GM12873 (cell line): Measurements from ENCODE around the gene DLK2.

Experiments used
- TF ChIP-seq, protein P1 (sequence below): IDR thresholded peaks from 2 replicates; pipeline ENCODE4 v1.5.1; 2012; ENCODE audit warnings: low read depth, mild to moderate bottlenecking, moderate library complexity, low read length, control low read depth; ENCODE audit not compliant: insufficient read depth; ENCODE audit errors: missing control alignments

DLK2 gene

DNA sequence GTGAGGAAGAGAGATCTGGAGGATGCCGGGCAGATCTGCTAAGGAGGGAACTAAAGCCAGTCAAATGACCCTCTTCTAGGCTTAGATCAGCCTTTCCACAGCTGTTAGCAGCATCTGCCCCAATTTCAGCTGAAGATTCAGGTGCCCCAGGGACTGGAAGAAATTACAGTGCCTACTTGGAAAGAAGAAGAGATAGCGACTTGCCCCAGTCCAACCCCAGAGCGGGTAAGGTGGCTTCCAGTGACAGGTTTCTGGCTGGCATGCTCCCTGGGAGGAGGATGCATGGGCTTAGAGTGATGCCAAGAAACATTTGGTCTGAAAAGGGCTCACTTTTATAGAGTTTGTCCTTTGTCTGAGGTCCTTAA, 22.6 kb upstream of the DLK2 start:
- TF ChIP-seq, protein P1, sequence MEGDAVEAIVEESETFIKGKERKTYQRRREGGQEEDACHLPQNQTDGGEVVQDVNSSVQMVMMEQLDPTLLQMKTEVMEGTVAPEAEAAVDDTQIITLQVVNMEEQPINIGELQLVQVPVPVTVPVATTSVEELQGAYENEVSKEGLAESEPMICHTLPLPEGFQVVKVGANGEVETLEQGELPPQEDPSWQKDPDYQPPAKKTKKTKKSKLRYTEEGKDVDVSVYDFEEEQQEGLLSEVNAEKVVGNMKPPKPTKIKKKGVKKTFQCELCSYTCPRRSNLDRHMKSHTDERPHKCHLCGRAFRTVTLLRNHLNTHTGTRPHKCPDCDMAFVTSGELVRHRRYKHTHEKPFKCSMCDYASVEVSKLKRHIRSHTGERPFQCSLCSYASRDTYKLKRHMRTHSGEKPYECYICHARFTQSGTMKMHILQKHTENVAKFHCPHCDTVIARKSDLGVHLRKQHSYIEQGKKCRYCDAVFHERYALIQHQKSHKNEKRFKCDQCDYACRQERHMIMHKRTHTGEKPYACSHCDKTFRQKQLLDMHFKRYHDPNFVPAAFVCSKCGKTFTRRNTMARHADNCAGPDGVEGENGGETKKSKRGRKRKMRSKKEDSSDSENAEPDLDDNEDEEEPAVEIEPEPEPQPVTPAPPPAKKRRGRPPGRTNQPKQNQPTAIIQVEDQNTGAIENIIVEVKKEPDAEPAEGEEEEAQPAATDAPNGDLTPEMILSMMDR: no peak

GRCh38 chr6:43477235-43478007, 22.1 kb upstream of the DLK2 start, which contains the start of gene TJAP1:
Gene TJAP1 (plus strand): TSS chr6:43477570. CDS start chr6:43499002, 21,432 bp downstream.
- TF ChIP-seq, protein P1: no peak

DNA sequence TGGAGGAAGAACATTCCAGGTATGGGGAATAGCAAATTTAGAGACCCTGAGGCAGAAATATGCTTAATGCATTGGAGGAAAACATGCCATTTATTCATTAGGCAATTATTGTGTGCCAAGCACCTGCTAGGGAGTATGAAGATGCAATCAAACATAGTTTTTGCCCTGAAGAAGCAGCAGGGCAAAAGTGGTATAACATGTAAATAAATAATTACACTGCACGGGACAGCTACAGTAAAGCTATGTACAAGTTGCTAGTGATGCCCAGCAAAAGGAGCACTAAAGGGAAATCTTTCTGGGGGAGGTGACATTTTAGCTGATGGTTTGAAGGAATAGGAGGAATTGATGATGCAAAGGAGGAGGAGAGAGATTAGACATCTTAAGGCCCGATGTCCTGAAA, 21.4 kb upstream of the DLK2 start:
- TF ChIP-seq, protein P1: no peak

DNA sequence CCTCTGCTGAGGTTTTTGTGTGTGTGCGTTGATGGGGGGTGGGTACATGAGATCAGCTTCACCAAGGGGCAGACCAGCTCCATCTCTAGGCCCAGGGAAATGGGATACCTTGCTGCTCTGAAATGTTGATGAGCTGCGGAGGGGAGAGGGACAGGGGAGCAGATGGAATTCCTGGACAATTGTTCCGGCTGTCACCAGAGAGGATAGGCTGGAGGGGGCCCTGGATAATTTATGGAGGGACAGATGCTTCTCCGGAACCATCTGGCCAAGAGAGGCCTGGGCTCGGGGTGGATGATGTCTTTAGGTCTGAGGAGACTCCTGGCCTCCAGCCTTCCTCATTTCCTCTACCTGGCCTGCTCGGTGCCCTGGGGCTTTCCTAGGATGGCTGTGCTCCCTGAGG, 20.2 kb upstream of the DLK2 start:
- TF ChIP-seq, protein P1: no peak

- TF ChIP-seq, protein P1: no peak
Measured at GRCh38 chr6:43472515-43472914, 17.2 kb upstream of the DLK2 start.

DNA sequence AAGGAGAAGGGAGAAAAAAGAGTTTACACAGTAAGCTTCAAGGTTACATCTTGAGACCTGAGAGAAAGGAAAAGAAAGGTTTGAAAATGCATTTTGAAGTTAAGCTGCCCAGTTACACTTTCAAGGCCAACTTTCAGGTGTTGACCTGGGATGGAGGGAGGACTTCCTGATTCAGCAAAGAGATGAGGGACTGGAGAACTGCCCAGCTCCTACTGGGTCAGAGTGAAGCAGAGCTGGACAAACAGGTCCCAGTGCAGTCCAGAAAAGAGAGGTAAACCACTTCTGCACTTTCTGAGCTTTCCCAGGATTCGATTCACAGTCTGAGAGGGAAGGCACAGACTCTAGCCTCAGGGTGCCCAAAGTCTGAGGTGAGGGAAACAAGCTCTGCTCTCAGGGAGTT, 16.1 kb upstream of the DLK2 start:
- TF ChIP-seq, protein P1: no peak

DNA sequence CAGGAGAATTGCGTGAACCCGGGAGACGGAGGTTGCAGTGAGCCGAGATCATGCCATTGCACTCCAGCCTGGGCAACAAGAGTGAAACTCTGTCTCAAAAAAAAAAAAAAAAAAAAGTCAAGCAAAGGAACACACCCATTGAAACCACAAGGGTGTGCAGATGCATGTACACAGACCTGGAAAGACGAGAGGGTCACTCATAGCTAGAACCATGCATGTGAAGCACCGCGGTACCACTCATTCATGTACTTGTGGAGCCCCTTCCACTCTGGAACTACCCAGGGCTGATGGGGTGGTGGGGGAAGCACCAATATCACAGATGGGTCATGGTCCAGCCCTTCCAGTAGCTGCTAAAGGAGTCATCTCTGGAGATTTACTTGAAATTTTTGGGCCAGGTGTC, 14.6 kb upstream of the DLK2 start:
- TF ChIP-seq, protein P1: no peak
